Liver (tissue), 9 donors: Measurements from ENCODE around the gene ZMYM4. TPM values are rescaled to one million over a fixed set of nuclear protein-coding genes. Genes with fewer than 3 reads are reported as not detected.

Source experiments
- DNase-seq: peaks from one replicate; pipeline ENCODE4 v3.0.0-alpha.2; 2017; ENCODE audit warnings: low spot score
- H3K27ac ChIP-seq, 2 donors: one replicate each; pipeline ENCODE4 v1.7.0; 2013; ENCODE audit warnings: inconsistent platforms in 2 of 2, low read length in 2 of 2, control low read depth in 1 of 2, low read depth in 1 of 2, mild to moderate bottlenecking in 1 of 2
- H3K27me3 ChIP-seq, 4 donors: one replicate each; pipeline versions ENCODE4 v1.6.1 to v1.7.0; 2013; ENCODE audit warnings: low read length in 3 of 4, inconsistent platforms in 1 of 4, mild to moderate bottlenecking in 1 of 4, moderate library complexity in 1 of 4; ENCODE audit not compliant: control insufficient read depth in 4 of 4, insufficient read depth in 4 of 4
- H3K36me3 ChIP-seq, 4 donors: one replicate each; pipeline versions ENCODE4 v1.6.1 to v1.7.0; 2013; ENCODE audit warnings: low read length in 3 of 4, mild to moderate bottlenecking in 3 of 4, low read depth in 1 of 4, moderate library complexity in 1 of 4; ENCODE audit not compliant: control insufficient read depth in 4 of 4, insufficient read depth in 3 of 4
- H3K4me1 ChIP-seq, 4 donors: one replicate each; pipeline versions ENCODE4 v1.6.1 to v1.7.0; 2013; ENCODE audit warnings: low read length in 3 of 4, mild to moderate bottlenecking in 3 of 4, moderate library complexity in 1 of 4; ENCODE audit not compliant: control insufficient read depth in 4 of 4, insufficient read depth in 4 of 4
- H3K4me3 ChIP-seq, 3 donors: one replicate each; pipeline versions ENCODE4 v1.6.1 to v1.7.0; 2013; ENCODE audit warnings: low read length in 3 of 3, control low read depth in 1 of 3, low read depth in 1 of 3, mild to moderate bottlenecking in 1 of 3
- H3K9ac ChIP-seq, 2 donors: one replicate each; pipeline ENCODE4 v1.7.0; 2013; ENCODE audit warnings: low read length in 2 of 2, mild to moderate bottlenecking in 2 of 2, moderate library complexity in 2 of 2, control low read depth in 1 of 2, low read depth in 1 of 2
- H3K9me3 ChIP-seq, 4 donors: one replicate each; pipeline versions ENCODE4 v1.6.1 to v1.7.0; 2013; ENCODE audit warnings: low read length in 3 of 4; ENCODE audit not compliant: control insufficient read depth in 4 of 4
- ATF3 ChIP-seq: IDR thresholded peaks from 2 replicates; pipeline ENCODE4 v1.6.1; 2016; ENCODE audit warnings: antibody characterized with exemption
- CTCF ChIP-seq: fragments of 150-350 bp; IDR thresholded peaks from 2 replicates; pipeline ENCODE4 v1.5.1; 2017; ENCODE audit warnings: improper control_type of control experiment, low read depth, low read length; ENCODE audit not compliant: missing input control
- EGR1 ChIP-seq, 2 donors: IDR thresholded peaks; 2 replicates each; pipeline ENCODE4 v1.6.1; 2016 to 2018; ENCODE audit warnings: antibody characterized with exemption in 2 of 2, low read depth in 2 of 2
- FOXA1 ChIP-seq: IDR thresholded peaks from 2 replicates; pipeline ENCODE4 v1.6.1; 2016; ENCODE audit warnings: antibody characterized with exemption
- FOXA2 ChIP-seq: IDR thresholded peaks from 2 replicates; pipeline ENCODE4 v1.6.1; 2016; ENCODE audit warnings: antibody characterized with exemption
- GABPA ChIP-seq, 2 donors: IDR thresholded peaks in 1 of 2; conservative IDR thresholded peaks in 1 of 2; 2 replicates each; pipeline ENCODE4 v1.6.1; 2016; ENCODE audit warnings: antibody characterized with exemption in 2 of 2, mild to moderate bottlenecking in 1 of 2, moderate library complexity in 1 of 2
- HNF4A ChIP-seq, 2 donors: conservative IDR thresholded peaks; 2 replicates each; pipeline ENCODE4 v1.6.1; 2016; ENCODE audit warnings: antibody characterized with exemption in 2 of 2, mild to moderate bottlenecking in 2 of 2
- HNF4G ChIP-seq: IDR thresholded peaks from 2 replicates; pipeline ENCODE4 v1.6.1; 2016; ENCODE audit warnings: antibody characterized with exemption
- MAX ChIP-seq: IDR thresholded peaks from 2 replicates; pipeline ENCODE4 v1.6.1; 2016; ENCODE audit warnings: antibody characterized with exemption
- NR2F2 ChIP-seq: IDR thresholded peaks from 2 replicates; pipeline ENCODE4 v1.6.1; 2016; ENCODE audit warnings: antibody characterized with exemption
- RAD21 ChIP-seq, 2 donors: IDR thresholded peaks; 2 replicates each; pipeline ENCODE4 v1.6.1; 2016; ENCODE audit warnings: antibody characterized with exemption in 2 of 2, mild to moderate bottlenecking in 2 of 2
- REST ChIP-seq: IDR thresholded peaks from 2 replicates; pipeline ENCODE4 v1.6.1; 2016; ENCODE audit warnings: antibody characterized with exemption, mild to moderate bottlenecking
- RXRA ChIP-seq, 2 donors: IDR thresholded peaks; 2 replicates each; pipeline ENCODE4 v1.6.1; 2017 to 2018; ENCODE audit warnings: antibody characterized with exemption in 2 of 2, mild to moderate bottlenecking in 1 of 2
- SP1 ChIP-seq: IDR thresholded peaks from 2 replicates; pipeline ENCODE4 v1.6.1; 2018; ENCODE audit warnings: antibody characterized with exemption, mild to moderate bottlenecking
- TAF1 ChIP-seq: conservative IDR thresholded peaks from 2 replicates; pipeline ENCODE4 v1.6.1; 2016; ENCODE audit warnings: antibody characterized with exemption, mild to moderate bottlenecking
- YY1 ChIP-seq: IDR thresholded peaks from 2 replicates; pipeline ENCODE4 v1.6.1; 2016; ENCODE audit warnings: antibody characterized with exemption, mild to moderate bottlenecking
- ZBTB33 ChIP-seq: IDR thresholded peaks from 2 replicates; pipeline ENCODE4 v1.6.1; 2016; ENCODE audit warnings: antibody characterized with exemption
- WGBS: extraction: QIAGEN DNeasy Blood & Tissue Kit; methylation state at CpG from one replicate; pipeline ENCODE4 v1.1.7; 2013; 5-methylcytosine and 5-hydroxymethylcytosine counted together
- polyA plus RNA-seq, 2 donors: library from polyadenylated mRNA; stranded (reverse) in 1 of 2; unstranded in 1 of 2; fragments of 200-250 nt in 1 of 2; fragments of >200 nt in 1 of 2; fragmentation: Nextera tagmentation in 1 of 2; extraction: Ambion mirVana in 1 of 2; gene quantifications; one replicate each; pipeline versions ENCODE4 v1.2.1 to v1.2.3, GENCODE V29; 2013 to 2015
- total RNA-seq, 2 donors: library from RNA; depleted of rRNA; stranded (reverse); fragments of >200 nt; gene quantifications; one replicate each; pipeline ENCODE4 v1.2.3, GENCODE V29; 2014
- donor health status: healthy.
- donor health status: healthy.
- donor health status: healthy.
- donor health status: healthy.
- donor health status: healthy.

Gene ZMYM4
- total and polyA plus RNA-seq, 4 donors: 5.3 to 16.8 (median 10.5) TPM

- Histone ChIP-seq H3K9me3 (no peaks in the 10 kb centered on the region), H3K4me1 (peaks cover 0 to 14% (median 7%) of the 10 kb centered on the region in 4 donors), H3K36me3 (peaks cover 1 to 21% (median 11%) of the 10 kb centered on the region in 4 donors), H3K27ac (no peak overlapping the region), H3K27me3 (no peaks in the 10 kb centered on the region), H3K4me3 (no peak overlapping the region), H3K9ac (no peak overlapping the region)
- TF ChIP-seq ATF3 (no peak), TAF1 (no peak), ZBTB33 (no peak), EGR1 (IDR thresholded peaks at IDR 0.05; ENCODE audit: low read depth in 2 of 2) (no peak), HNF4G (no peak), YY1 (no peak), REST (no peak), RXRA (IDR thresholded peaks at IDR 0.05) (no peak), SP1 (no peak), GABPA (IDR thresholded peaks at IDR 0.05 in 1 of 2, conservative IDR thresholded peaks at IDR 0.05 in 1 of 2) (no peak), FOXA2 (no peak), NR2F2 (no peak)
- DNase-seq: no peak
These were observed 137.6 kb downstream of the ZMYM4 start for GRCh38 chr1:35406103-35406502.

GRCh38 chr1:35407743-35408142, 139.2 kb downstream of the ZMYM4 start:
- Histone ChIP-seq H3K27me3 (no peaks in the 10 kb centered on the region), H3K9ac (no peak overlapping the region), H3K36me3 (peaks cover 0 to 17% (median 9%) of the 10 kb centered on the region in 4 donors), H3K9me3 (no peaks in the 10 kb centered on the region), H3K27ac (no peak overlapping the region), H3K4me3 (no peak overlapping the region), H3K4me1 (peaks cover 0 to 14% (median 7%) of the 10 kb centered on the region in 4 donors)
- TF ChIP-seq FOXA2 (peak; percentile 59), FOXA1 (no peak), HNF4G (no peak), YY1 (no peak), TAF1 (no peak), RAD21 (IDR thresholded peaks at IDR 0.05) (peak; percentile 22 to 28), ATF3 (no peak), REST (no peak), HNF4A (conservative IDR thresholded peaks at IDR 0.05) (peak; percentile 16 to 30), RXRA (IDR thresholded peaks at IDR 0.05) (no peak), SP1 (peak; percentile 36), CTCF (no peak), ZBTB33 (no peak), MAX (no peak)
- no peak for DNase-seq
- 42% methylated on average over 4 of the region's 4 CpGs for WGBS
